Trophoblast cell (in vitro differentiated cells and primary cell): ENCODE data around the gene TMC6.
A peak's percentile ranks its signal among the peaks of the same experiment; 100 is the strongest.

ENCODE experiments used
- DNase-seq, 2 donors: peaks; one replicate each; pipeline ENCODE4 v3.0.0-alpha.2; 2016
- H2AFZ ChIP-seq: 2 replicates; pipeline ENCODE4 v1.6.1; 2013; ENCODE audit warnings: low read length, moderate library complexity, mild to moderate bottlenecking; ENCODE audit not compliant: insufficient read depth, poor library complexity
- H2AK5ac ChIP-seq: 2 replicates; pipeline ENCODE4 v1.6.1; 2013; ENCODE audit warnings: mild to moderate bottlenecking, low read length
- H2BK120ac ChIP-seq: 2 replicates; pipeline ENCODE4 v1.6.1; 2013; ENCODE audit warnings: low read length, mild to moderate bottlenecking, moderate library complexity; ENCODE audit not compliant: insufficient read depth, poor library complexity
- H2BK12ac ChIP-seq: 2 replicates; pipeline ENCODE4 v1.6.1; 2013; ENCODE audit warnings: mild to moderate bottlenecking, low read length, moderate library complexity
- H2BK5ac ChIP-seq: 2 replicates; pipeline ENCODE4 v1.6.1; 2013; ENCODE audit warnings: low read length, low read depth, moderate library complexity, mild to moderate bottlenecking; ENCODE audit not compliant: poor library complexity
- H3K14ac ChIP-seq: 2 replicates; pipeline ENCODE4 v1.6.1; 2013; ENCODE audit warnings: mild to moderate bottlenecking, low read length
- H3K18ac ChIP-seq: 2 replicates; pipeline ENCODE4 v1.6.1; 2013; ENCODE audit warnings: mild to moderate bottlenecking, low read length
- H3K23ac ChIP-seq: 2 replicates; pipeline ENCODE4 v1.6.1; 2013; ENCODE audit warnings: low read length
- H3K27ac ChIP-seq: 2 replicates; pipeline ENCODE4 v1.5.1; 2013; ENCODE audit warnings: low read depth, mild to moderate bottlenecking, inconsistent platforms, low read length, moderate library complexity
- H3K27me3 ChIP-seq: 2 replicates; pipeline ENCODE4 v1.6.1; 2013; ENCODE audit warnings: inconsistent platforms, mild to moderate bottlenecking, low read length, moderate library complexity; ENCODE audit not compliant: insufficient read depth
- H3K36me3 ChIP-seq, 2 experiments: 1 replicate in 1 of 2; 2 replicates in 1 of 2; pipeline ENCODE4 v1.6.1; 2013; ENCODE audit warnings: low read length in 2 of 2, mild to moderate bottlenecking in 2 of 2, moderate library complexity in 1 of 2; ENCODE audit not compliant: insufficient read depth in 2 of 2, control insufficient read depth in 1 of 2
- H3K4ac ChIP-seq: 2 replicates; pipeline ENCODE4 v1.6.1; 2013; ENCODE audit warnings: low read depth, mild to moderate bottlenecking, low read length, moderate library complexity
- H3K4me1 ChIP-seq, 2 experiments: 1 replicate in 1 of 2; 2 replicates in 1 of 2; pipeline ENCODE4 v1.6.1; 2013; ENCODE audit warnings: low read length in 2 of 2, mild to moderate bottlenecking in 2 of 2, moderate library complexity in 1 of 2; ENCODE audit not compliant: insufficient read depth in 2 of 2, control insufficient read depth in 1 of 2
- H3K4me2 ChIP-seq: 2 replicates; pipeline ENCODE4 v1.6.1; 2013; ENCODE audit warnings: inconsistent platforms, mild to moderate bottlenecking, low read length, moderate library complexity
- H3K4me3 ChIP-seq: 2 replicates; pipeline ENCODE4 v1.5.1; 2013; ENCODE audit warnings: mild to moderate bottlenecking, low read depth, low read length, inconsistent platforms
- H3K79me1 ChIP-seq: one replicate; pipeline ENCODE4 v1.6.1; 2013; ENCODE audit warnings: low read length
- H3K79me2 ChIP-seq: 2 replicates; pipeline ENCODE4 v1.6.1; 2013; ENCODE audit warnings: low read length, mild to moderate bottlenecking; ENCODE audit not compliant: control insufficient read depth, insufficient read depth, poor library complexity
- H3K9ac ChIP-seq: 2 replicates; pipeline ENCODE4 v1.6.1; 2013; ENCODE audit warnings: mild to moderate bottlenecking, low read length
- H3K9me3 ChIP-seq: 2 replicates; pipeline ENCODE4 v1.6.1; 2013; ENCODE audit warnings: low read depth, mild to moderate bottlenecking, control low read depth, inconsistent platforms, low read length; ENCODE audit not compliant: insufficient read depth
- H4K12ac ChIP-seq: 2 replicates; pipeline ENCODE4 v1.6.1; 2013; ENCODE audit warnings: low read depth, mild to moderate bottlenecking, low read length, moderate library complexity
- H4K8ac ChIP-seq: 2 replicates; pipeline ENCODE4 v1.6.1; 2013; ENCODE audit warnings: low read depth, mild to moderate bottlenecking, low read length, moderate library complexity
- H4K91ac ChIP-seq: one replicate; pipeline ENCODE4 v1.6.1; 2013; ENCODE audit warnings: low read depth, mild to moderate bottlenecking, low read length, moderate library complexity
- WGBS: extraction: QIAGEN DNeasy Blood & Tissue Kit; methylation state at CpG from one replicate; pipeline ENCODE4 v1.1.7; 2013; ENCODE audit warnings: missing lambda C conversion rate; ENCODE audit not compliant: insufficient read length, insufficient coverage; ENCODE audit errors: extremely low coverage; 5-methylcytosine and 5-hydroxymethylcytosine counted together

TMC6 gene

GRCh38 chr17:78138204-78139060, 9.9 kb upstream of the TMC6 start:
- H2BK12ac ChIP-seq: no peak overlapping the region
- H2BK120ac ChIP-seq: no peak overlapping the region
- no peaks in the 10 kb centered on the region for H3K27me3 ChIP-seq
- no peaks in the 10 kb centered on the region for H3K36me3 ChIP-seq
- no peak overlapping the region for H3K4ac ChIP-seq
- WGBS: no CpG with 5 or more reads among the region's 17 CpGs
- H4K8ac ChIP-seq: no peak overlapping the region
- H3K9ac ChIP-seq: no peak overlapping the region
- H3K79me2 ChIP-seq: no peaks in the 10 kb centered on the region
- DNase-seq: no peak
- H2AFZ ChIP-seq: no peak overlapping the region
- no peak overlapping the region for H4K91ac ChIP-seq
- H3K18ac ChIP-seq: no peak overlapping the region
- no peak overlapping the region for H2AK5ac ChIP-seq
- no peak overlapping the region for H2BK5ac ChIP-seq
- H3K9me3 ChIP-seq: peaks cover 4% of the 10 kb centered on the region
- H4K12ac ChIP-seq: no peak overlapping the region
- H3K79me1 ChIP-seq: no peaks in the 10 kb centered on the region
- no peak overlapping the region for H3K14ac ChIP-seq
- H3K4me2 ChIP-seq: no peak overlapping the region
- H3K4me1 ChIP-seq: no peaks in the 10 kb centered on the region
- peak overlapping the region; percentile 34 for H3K4me3 ChIP-seq
- no peak overlapping the region for H3K27ac ChIP-seq
- H3K23ac ChIP-seq: no peak overlapping the region

- Histone ChIP-seq H2AFZ (no peak overlapping the region), H4K8ac (no peak overlapping the region), H2AK5ac (no peak overlapping the region), H3K14ac (no peak overlapping the region), H3K4ac (no peak overlapping the region), H3K4me2 (no peak overlapping the region), H3K36me3 (no peaks in the 10 kb centered on the region), H3K79me2 (no peaks in the 10 kb centered on the region), H3K23ac (no peak overlapping the region), H4K91ac (no peak overlapping the region), H2BK120ac (no peak overlapping the region), H4K12ac (no peak overlapping the region), H3K79me1 (no peaks in the 10 kb centered on the region), H3K4me3 (no peak overlapping the region), H2BK5ac (no peak overlapping the region), H3K9ac (no peak overlapping the region), H3K4me1 (no peaks in the 10 kb centered on the region), H3K9me3 (peaks cover 4% of the 10 kb centered on the region), H3K27ac (no peak overlapping the region), H2BK12ac (no peak overlapping the region), H3K27me3 (no peaks in the 10 kb centered on the region), H3K18ac (no peak overlapping the region)
- WGBS: no CpG with 5 or more reads among the region's 26 CpGs
- no peak for DNase-seq
Observed at GRCh38 chr17:78137392-78138203, 9.0 kb upstream of the TMC6 start.

- Histone ChIP-seq H3K79me1 (no peaks in the 10 kb centered on the region), H3K4ac (no peak overlapping the region), H3K23ac (no peak overlapping the region), H3K4me3 (no peak overlapping the region), H3K4me1 (peaks cover 0 to 6% of the 10 kb centered on the region in 2 experiments), H2BK120ac (no peak overlapping the region), H3K4me2 (no peak overlapping the region), H3K9me3 (peaks cover 4% of the 10 kb centered on the region), H3K79me2 (no peaks in the 10 kb centered on the region), H4K8ac (no peak overlapping the region), H3K36me3 (no peaks in the 10 kb centered on the region), H3K9ac (no peak overlapping the region), H4K12ac (no peak overlapping the region), H3K27me3 (no peaks in the 10 kb centered on the region), H3K18ac (no peak overlapping the region), H2AFZ (no peak overlapping the region), H3K27ac (no peak overlapping the region), H2AK5ac (no peak overlapping the region), H3K14ac (no peak overlapping the region), H4K91ac (no peak overlapping the region), H2BK5ac (no peak overlapping the region), H2BK12ac (no peak overlapping the region)
- DNase-seq: peak in 1 of 2 donors; percentile 40
- no CpG with 5 or more reads among the region's 9 CpGs for WGBS
Observed at GRCh38 chr17:78135858-78136500, 7.4 kb upstream of the TMC6 start.

- Histone ChIP-seq H2BK120ac (no peak overlapping the region), H3K23ac (no peak overlapping the region), H3K79me1 (no peaks in the 10 kb centered on the region), H3K27ac (no peak overlapping the region), H2AFZ (no peak overlapping the region), H3K9me3 (no peaks in the 10 kb centered on the region), H3K18ac (no peak overlapping the region), H3K36me3 (no peaks in the 10 kb centered on the region), H2BK5ac (no peak overlapping the region), H3K9ac (no peak overlapping the region), H3K4me2 (no peak overlapping the region), H3K14ac (no peak overlapping the region), H3K79me2 (no peaks in the 10 kb centered on the region), H2BK12ac (no peak overlapping the region), H3K4me3 (no peak overlapping the region), H2AK5ac (no peak overlapping the region), H3K27me3 (no peaks in the 10 kb centered on the region), H4K91ac (no peak overlapping the region), H3K4ac (no peak overlapping the region), H4K8ac (no peak overlapping the region), H4K12ac (no peak overlapping the region), H3K4me1 (peaks cover 0 to 6% of the 10 kb centered on the region in 2 experiments)
- WGBS: no CpG with 5 or more reads among the region's 9 CpGs
- DNase-seq: no peak
Observed at GRCh38 chr17:78134899-78135385, 6.4 kb upstream of the TMC6 start.
